Measurements from ENCODE around the gene MRFAP1.

The MRFAP1 gene

GRCh38 chr4:6689506-6689960 is 49.0 kb downstream of the MRFAP1 start:
- no peak for TF ChIP-seq CTCF (IDR thresholded peaks at IDR 0.05; ENCODE audit: low read depth, low read length)
- H3K4me3 ChIP-seq (ENCODE audit: low read depth, low read length), result no peak overlapping the region
